ENCODE measurements around the gene SPRYD7.
"Not testable (repeated sequence)": the region's sequence is repeated elsewhere in the genome, so short reads cannot be mapped to it uniquely, and the experiment has no call there.

The SPRYD7 gene

GRCh38 chr13:49932066-49932465 lies 4.1 kb downstream of the SPRYD7 start:
- no peak for DNase-seq (ENCODE audit: low spot score)
- TF ChIP-seq CTCF (IDR thresholded peaks at IDR 0.05; ENCODE audit: extremely low read depth, missing control alignments), result no peak

DNA sequence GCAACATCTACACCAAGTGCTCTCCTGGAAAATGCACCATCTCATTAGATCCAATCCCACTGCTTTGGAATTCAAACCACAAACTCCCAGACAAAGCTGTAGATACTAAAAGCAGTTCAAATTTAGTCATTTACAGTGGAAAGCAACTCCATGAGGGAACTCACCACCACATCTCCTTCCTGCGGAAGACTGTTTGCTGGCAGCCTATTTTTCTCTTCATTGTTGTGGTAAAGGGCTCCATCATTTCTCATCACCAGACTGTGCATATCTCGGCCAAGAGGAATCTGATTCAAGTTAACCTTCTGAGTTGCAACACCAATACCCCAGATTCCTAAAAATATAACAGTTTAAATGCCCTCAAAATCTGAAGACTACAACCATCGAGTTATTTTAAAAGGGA lies 8.4 kb downstream of the SPRYD7 start:
- DNase-seq (ENCODE audit: low spot score), result no peak
- no peak for TF ChIP-seq CTCF (IDR thresholded peaks at IDR 0.05; ENCODE audit: extremely low read depth, missing control alignments)

GRCh38 chr13:49925881-49926418 lies 10.2 kb downstream of the SPRYD7 start:
- peak; percentile 41 for DNase-seq (ENCODE audit: low spot score)
- no peak for TF ChIP-seq CTCF (IDR thresholded peaks at IDR 0.05; ENCODE audit: extremely low read depth, missing control alignments)

DNA sequence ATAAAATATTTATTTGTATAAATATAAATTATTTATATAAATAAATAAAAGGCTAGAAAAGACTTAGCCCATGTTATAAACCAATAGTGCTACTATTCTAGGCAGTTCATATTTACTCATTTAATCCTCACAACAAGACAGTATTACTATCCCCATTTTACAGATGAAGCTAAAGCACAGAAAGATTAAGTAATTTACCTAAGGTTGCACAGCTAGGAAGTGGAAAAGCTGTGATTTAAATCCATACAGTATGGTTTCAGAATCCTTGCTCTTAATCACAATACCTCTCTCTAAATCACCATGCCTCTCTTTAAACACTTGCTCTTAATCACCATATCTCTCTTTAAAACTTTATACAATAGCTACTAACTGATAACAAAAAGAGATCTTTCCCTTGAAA lies 13.8 kb downstream of the SPRYD7 start:
- no peak for DNase-seq (ENCODE audit: low spot score)
- TF ChIP-seq CTCF (IDR thresholded peaks at IDR 0.05; ENCODE audit: extremely low read depth, missing control alignments), result no peak

DNA sequence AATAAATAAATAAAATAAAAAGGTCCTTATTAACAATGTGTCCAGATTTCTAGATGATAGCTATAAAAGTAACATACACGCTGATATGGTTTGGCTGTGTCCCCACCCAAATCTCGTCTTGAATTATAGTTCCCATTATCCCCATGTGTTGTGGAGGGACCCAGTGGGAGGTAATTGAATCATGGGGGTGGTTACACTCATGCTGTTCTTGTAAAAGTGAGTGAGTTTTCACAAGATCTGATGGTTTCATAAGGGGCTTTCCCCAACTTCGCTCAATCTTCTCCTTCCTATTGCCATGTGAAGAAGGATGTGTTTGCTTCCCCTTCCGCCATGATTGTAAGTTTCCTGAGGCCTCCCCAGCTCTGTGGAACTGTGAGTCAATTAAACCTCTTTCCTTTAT lies 15.2 kb downstream of the SPRYD7 start:
- not testable (repeated sequence) for DNase-seq (ENCODE audit: low spot score)

GRCh38 chr13:49918106-49918505 lies 18.0 kb downstream of the SPRYD7 start:
- DNase-seq (ENCODE audit: low spot score), result not testable (repeated sequence)

GRCh38 chr13:49914947-49915346 lies 21.2 kb downstream of the SPRYD7 start:
- no peak for DNase-seq (ENCODE audit: low spot score)
- no peak for TF ChIP-seq CTCF (IDR thresholded peaks at IDR 0.05; ENCODE audit: extremely low read depth, missing control alignments)

- DNase-seq (ENCODE audit: low spot score), result no peak
- TF ChIP-seq CTCF (IDR thresholded peaks at IDR 0.05; ENCODE audit: extremely low read depth, missing control alignments), result no peak
Observed at GRCh38 chr13:49908637-49909036, 27.5 kb downstream of the SPRYD7 start.
